PC-9 (cell line): Measurements from ENCODE around the gene SFTPD. TPM values are rescaled to one million over a fixed set of nuclear protein-coding genes. Genes with fewer than 3 reads are reported as not detected.

ENCODE experiments used
- BruUV-seq: library from RNA; stranded (reverse); fragments of 400-500 nt; replicated peaks from 2 replicates; lab custom pipeline; 2021; lab: Mats Ljungman, UMichigan
- CTCF ChIA-PET: fragments of 300-600 bp; sonication (Branson Sonifier 250); formaldehyde crosslinking; loops from one replicate; lab custom pipeline; 2022; ENCODE audit warnings: antibody characterized with exemption; lab: Charles Lee
- POLR2A ChIA-PET: fragments of 300-600 bp; sonication (Branson Sonifier 250); formaldehyde crosslinking; loops from one replicate; lab custom pipeline; 2022; ENCODE audit warnings: antibody characterized with exemption; ENCODE audit not compliant: unreplicated experiment; lab: Charles Lee
- DNase-seq, 2 experiments: peaks; one replicate each; pipeline versions ENCODE4 v3.0.0 to v3.0.0-alpha.2; 2015 to 2022; ENCODE audit warnings: mixed read lengths in 1 of 2
- H2AFZ ChIP-seq: fragments of 200-600 bp; sonication (generic); 2 replicates; pipeline ENCODE4 v1.8.1; 2017; ENCODE audit warnings: antibody characterized with exemption
- H3F3A ChIP-seq: fragments of 200-600 bp; sonication (generic); 2 replicates; pipeline ENCODE4 v1.8.1; 2017; ENCODE audit warnings: antibody characterized with exemption, mild to moderate bottlenecking, low read depth; ENCODE audit not compliant: insufficient read depth
- H3K27ac ChIP-seq: fragments of 200-600 bp; sonication (generic); 2 replicates; pipeline ENCODE4 v1.6.1; 2016; ENCODE audit warnings: mixed run types
- H3K27me3 ChIP-seq: fragments of 200-600 bp; sonication (generic); 2 replicates; pipeline ENCODE4 v1.6.1; 2016; ENCODE audit warnings: low read depth, mixed run types; ENCODE audit not compliant: insufficient read depth
- H3K36me3 ChIP-seq: fragments of 200-600 bp; sonication (generic); 2 replicates; pipeline ENCODE4 v1.6.1; 2016; ENCODE audit warnings: low read depth, mixed run types
- H3K4me1 ChIP-seq: fragments of 200-600 bp; sonication (generic); replicated peaks from 2 replicates; pipeline ENCODE4 v1.6.1; 2016; ENCODE audit warnings: mixed run types; ENCODE audit not compliant: insufficient read depth
- H3K4me2 ChIP-seq: fragments of 200-600 bp; sonication (generic); 2 replicates; pipeline ENCODE4 v1.6.1; 2017; ENCODE audit warnings: mixed run types
- H3K4me3 ChIP-seq: fragments of 200-600 bp; sonication (generic); 2 replicates; pipeline ENCODE4 v1.6.1; 2016; ENCODE audit warnings: mixed run types
- H3K79me2 ChIP-seq: fragments of 200-600 bp; sonication (generic); 2 replicates; pipeline ENCODE4 v1.6.1; 2017; ENCODE audit warnings: low read depth, mixed run types
- H3K9me2 ChIP-seq: fragments of 200-600 bp; sonication (generic); 2 replicates; pipeline ENCODE4 v1.8.1; 2017; ENCODE audit warnings: mild to moderate bottlenecking; ENCODE audit not compliant: insufficient read depth
- H3K9me3 ChIP-seq: fragments of 200-600 bp; sonication (generic); 2 replicates; pipeline ENCODE4 v1.8.1; 2016; ENCODE audit warnings: low read depth; ENCODE audit not compliant: insufficient read depth
- H4K20me1 ChIP-seq: fragments of 200-600 bp; sonication (generic); 2 replicates; pipeline ENCODE4 v1.8.1; 2017; ENCODE audit not compliant: insufficient read depth
- CTCF ChIP-seq: fragments of 200-600 bp; sonication (generic); conservative IDR thresholded peaks from 2 replicates; pipeline ENCODE4 v1.6.1; 2017; ENCODE audit warnings: mixed run types, antibody characterized with exemption, mild to moderate bottlenecking, moderate library complexity
- EZH2 ChIP-seq: fragments of 200-600 bp; sonication (generic); IDR thresholded peaks from 2 replicates; pipeline ENCODE4 v1.8.0; 2017; ENCODE audit warnings: antibody characterized with exemption, low read depth
- intact Hi-C: fragments of 100-400 bp; cut with micrococcal nuclease; formaldehyde crosslinking; loops from one replicate; pipeline ENCODE4 v1.10.0; 2022; ENCODE audit not compliant: unreplicated experiment
- total RNA-seq: library from RNA; stranded (reverse); gene quantifications from 2 replicates; pipeline ENCODE4 v1.2.3, GENCODE V29; 2021

Gene SFTPD
- total RNA-seq, 1 experiment from 2014 or later: not detected

GRCh38 chr10:79926037-79926436 is 22.9 kb downstream of the SFTPD start:
- H3F3A ChIP-seq: no peaks in the 10 kb centered on the region
- H4K20me1 ChIP-seq: no peaks in the 10 kb centered on the region
- no peak overlapping the region for H3K4me3 ChIP-seq
- DNase-seq: no peak
- H3K4me2 ChIP-seq: no peak overlapping the region
- CTCF ChIA-PET: interaction anchor here (0.7 kb wide), 1 partner anchor 352 kb away, joined by 26 read pairs; no protein-coding TSS in a partner anchor
- H3K9me2 ChIP-seq: no peaks in the 10 kb centered on the region
- POLR2A ChIA-PET: no interaction called here
- no peaks in the 10 kb centered on the region for H3K36me3 ChIP-seq
- TF ChIP-seq EZH2 (no peak), CTCF (no peak)
- H3K27me3 ChIP-seq: peaks cover 8% of the 10 kb centered on the region; the same call in 1 of the 2 replicates
- BruUV-seq: no TSS peak
- H3K27ac ChIP-seq: no peak overlapping the region
- H2AFZ ChIP-seq: no peak overlapping the region
- no peaks in the 10 kb centered on the region for H3K79me2 ChIP-seq
- H3K4me1 ChIP-seq: no peaks in the 10 kb centered on the region
- no peaks in the 10 kb centered on the region for H3K9me3 ChIP-seq
- intact Hi-C loops: loop anchor here (5.0 kb wide), 2 partner anchors 121 to 554 kb away; no protein-coding TSS in a partner anchor

- POLR2A ChIA-PET: no interaction called here
- no TSS peak for BruUV-seq
- Histone ChIP-seq H3K27me3 (peaks cover 5% of the 10 kb centered on the region; the same call in 1 of the 2 replicates), H3K79me2 (no peaks in the 10 kb centered on the region), H3K36me3 (no peaks in the 10 kb centered on the region), H3K27ac (no peak overlapping the region), H2AFZ (no peak overlapping the region), H3K9me2 (no peaks in the 10 kb centered on the region), H3F3A (no peaks in the 10 kb centered on the region), H3K4me2 (no peak overlapping the region), H3K9me3 (no peaks in the 10 kb centered on the region), H4K20me1 (no peaks in the 10 kb centered on the region), H3K4me3 (no peak overlapping the region), H3K4me1 (no peaks in the 10 kb centered on the region)
- TF ChIP-seq CTCF (no peak), EZH2 (no peak)
- CTCF ChIA-PET: interaction anchor here (0.7 kb wide), 1 partner anchor 352 kb away, joined by 26 read pairs; no protein-coding TSS in a partner anchor
- intact Hi-C loops: loop anchor here (5.0 kb wide), 2 partner anchors 122 to 553 kb away; no protein-coding TSS in a partner anchor
- no peak for DNase-seq
Observed at GRCh38 chr10:79925614-79926013, 23.3 kb downstream of the SFTPD start.

- H3K9me3 ChIP-seq: no peaks in the 10 kb centered on the region
- no peaks in the 10 kb centered on the region for H3K9me2 ChIP-seq
- H3K4me1 ChIP-seq: no peaks in the 10 kb centered on the region
- H3F3A ChIP-seq: no peaks in the 10 kb centered on the region
- intact Hi-C loops: no loop called here
- POLR2A ChIA-PET: no interaction called here
- CTCF ChIA-PET: no interaction called here
- H3K4me3 ChIP-seq: no peak overlapping the region
- H3K36me3 ChIP-seq: no peaks in the 10 kb centered on the region
- no peaks in the 10 kb centered on the region for H3K79me2 ChIP-seq
- no peaks in the 10 kb centered on the region for H4K20me1 ChIP-seq
- TF ChIP-seq CTCF (no peak), EZH2 (no peak)
- no peak overlapping the region for H3K4me2 ChIP-seq
- H2AFZ ChIP-seq: no peak overlapping the region
- DNase-seq: no peak
- H3K27me3 ChIP-seq: no peaks in the 10 kb centered on the region
- BruUV-seq: no TSS peak
- H3K27ac ChIP-seq: no peak overlapping the region
Observed at GRCh38 chr10:79923669-79924068, 25.2 kb downstream of the SFTPD start.
